Stimulated activated CD4-positive, alpha-beta T cell treated with anti-CD3 and anti-CD28 coated beads, Interleukin-12 subunit alpha, Interleukin-12 subunit beta, amount 100 ng/mL, for 4 hours (primary cell): ENCODE measurements around the gene C5.
"Not testable (repeated sequence)": the region's sequence is repeated elsewhere in the genome, so short reads cannot be mapped to it uniquely, and the experiment has no call there.

ENCODE experiments used
- DNase-seq: peaks from one replicate; pipeline ENCODE4 v3.0.0-alpha.2; 2020

Gene C5

GRCh38 chr9:120977321-120977720 lies 72.8 kb downstream of the C5 start:
- no peak for DNase-seq

GRCh38 chr9:120974921-120975320 lies 75.2 kb downstream of the C5 start:
- no peak for DNase-seq

GRCh38 chr9:120974181-120974580 lies 75.9 kb downstream of the C5 start:
- no peak for DNase-seq

GRCh38 chr9:120971938-120972337 lies 78.1 kb downstream of the C5 start:
- DNase-seq, result no peak

GRCh38 chr9:120971471-120971870 lies 78.6 kb downstream of the C5 start:
- not testable (repeated sequence) for DNase-seq

GRCh38 chr9:120970244-120970643 lies 79.8 kb downstream of the C5 start:
- DNase-seq, result no peak

- no peak for DNase-seq
Measured at GRCh38 chr9:120966013-120966369, 84.1 kb downstream of the C5 start.

- no peak for DNase-seq
Measured at GRCh38 chr9:120965344-120966012, 84.6 kb downstream of the C5 start.

GRCh38 chr9:120961936-120962335 lies 88.1 kb downstream of the C5 start:
- no peak for DNase-seq

GRCh38 chr9:120960001-120960400 lies 90.1 kb downstream of the C5 start:
- no peak for DNase-seq

GRCh38 chr9:120956862-120957261 lies 93.2 kb downstream of the C5 start:
- no peak for DNase-seq

GRCh38 chr9:120951960-120952618 lies 98.0 kb downstream of the C5 start:
- no peak for DNase-seq

- DNase-seq, result no peak
Measured at GRCh38 chr9:120950421-120951388, 99.4 kb downstream of the C5 start.

GRCh38 chr9:120949290-120949689 lies 100.8 kb downstream of the C5 start:
- no peak for DNase-seq

- no peak for DNase-seq
Measured at GRCh38 chr9:120948824-120949223, 101.3 kb downstream of the C5 start.

GRCh38 chr9:120947222-120947621 lies 102.9 kb downstream of the C5 start:
- DNase-seq, result no peak

GRCh38 chr9:120946259-120946658 lies 103.8 kb downstream of the C5 start:
- no peak for DNase-seq

GRCh38 chr9:120944948-120945347 lies 105.1 kb downstream of the C5 start:
- DNase-seq, result no peak

- DNase-seq, result no peak
Measured at GRCh38 chr9:120944434-120944843, 105.6 kb downstream of the C5 start.

GRCh38 chr9:120942186-120943001 lies 107.7 kb downstream of the C5 start:
- DNase-seq, result no peak

- DNase-seq, result no peak
Measured at GRCh38 chr9:120941046-120941770, 108.9 kb downstream of the C5 start.

- no peak for DNase-seq
Measured at GRCh38 chr9:120940573-120940972, 109.5 kb downstream of the C5 start.
